Rectal smooth muscle tissue (tissue), 1 donor: ENCODE data around the gene USP9X.
"Not testable (repeated sequence)": the region's sequence is repeated elsewhere in the genome, so short reads cannot be mapped to it uniquely, and the experiment has no call there.

Source experiments
- H3K27ac ChIP-seq: one replicate; pipeline ENCODE4 v1.7.0; 2013; ENCODE audit warnings: low read depth, low read length, inconsistent platforms
- H3K27me3 ChIP-seq: one replicate; pipeline ENCODE4 v1.7.0; 2013; ENCODE audit warnings: low read length; ENCODE audit not compliant: control insufficient read depth, insufficient read depth
- H3K36me3 ChIP-seq: one replicate; pipeline ENCODE4 v1.7.0; 2013; ENCODE audit warnings: low read length; ENCODE audit not compliant: control insufficient read depth, insufficient read depth
- H3K4me1 ChIP-seq: one replicate; pipeline ENCODE4 v1.7.0; 2013; ENCODE audit warnings: low read length; ENCODE audit not compliant: control insufficient read depth, insufficient read depth
- H3K4me3 ChIP-seq: one replicate; pipeline ENCODE4 v1.7.0; 2013; ENCODE audit warnings: low read length
- H3K9ac ChIP-seq: one replicate; pipeline ENCODE4 v1.7.0; 2013; ENCODE audit warnings: low read length

Gene USP9X

DNA sequence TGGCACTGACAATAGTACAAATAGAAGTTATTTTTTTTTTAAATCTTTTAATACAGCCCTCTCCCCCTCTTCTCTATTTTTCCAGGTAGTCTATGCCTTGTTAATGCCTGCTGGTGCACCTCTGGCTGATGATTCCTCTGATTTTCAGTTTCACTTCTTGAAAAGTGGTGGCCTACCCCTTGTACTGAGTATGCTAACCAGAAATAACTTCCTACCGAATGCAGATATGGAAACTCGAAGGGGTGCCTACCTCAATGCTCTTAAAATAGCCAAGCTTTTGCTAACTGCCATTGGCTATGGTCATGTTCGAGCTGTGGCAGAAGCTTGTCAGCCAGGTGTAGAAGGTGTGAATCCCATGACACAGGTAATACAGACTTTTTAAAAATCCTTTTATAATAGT is 99.1 kb downstream of the USP9X start:
- Histone ChIP-seq H3K4me3 (no peak overlapping the region), H3K27me3 (no peaks in the 10 kb centered on the region), H3K27ac (no peak overlapping the region), H3K4me1 (no peaks in the 10 kb centered on the region), H3K9ac (no peak overlapping the region), H3K36me3 (no peaks in the 10 kb centered on the region)

DNA sequence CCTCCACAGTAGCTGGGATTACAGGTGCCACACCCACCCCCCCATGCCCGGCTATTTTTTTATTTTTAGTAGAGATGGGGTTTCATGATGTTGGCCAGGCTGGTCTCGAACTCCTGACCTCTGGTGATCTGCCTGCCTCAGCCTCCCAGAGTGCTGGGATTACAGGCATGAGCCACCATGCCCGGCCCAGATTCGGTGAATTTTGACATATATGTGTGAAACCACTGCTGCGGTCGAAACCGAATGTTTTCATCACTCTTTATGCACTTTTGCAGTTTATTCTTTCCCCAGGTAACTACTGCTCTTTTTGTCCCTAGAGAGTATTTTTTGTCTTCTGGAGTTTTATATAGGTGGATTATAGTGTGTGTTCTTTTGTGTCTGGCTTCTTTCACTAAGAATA is 101.7 kb downstream of the USP9X start:
- not testable (repeated sequence) for H3K4me1 ChIP-seq, H3K36me3 ChIP-seq, H3K27me3 ChIP-seq, H3K27ac ChIP-seq, H3K9ac ChIP-seq, H3K4me3 ChIP-seq

DNA sequence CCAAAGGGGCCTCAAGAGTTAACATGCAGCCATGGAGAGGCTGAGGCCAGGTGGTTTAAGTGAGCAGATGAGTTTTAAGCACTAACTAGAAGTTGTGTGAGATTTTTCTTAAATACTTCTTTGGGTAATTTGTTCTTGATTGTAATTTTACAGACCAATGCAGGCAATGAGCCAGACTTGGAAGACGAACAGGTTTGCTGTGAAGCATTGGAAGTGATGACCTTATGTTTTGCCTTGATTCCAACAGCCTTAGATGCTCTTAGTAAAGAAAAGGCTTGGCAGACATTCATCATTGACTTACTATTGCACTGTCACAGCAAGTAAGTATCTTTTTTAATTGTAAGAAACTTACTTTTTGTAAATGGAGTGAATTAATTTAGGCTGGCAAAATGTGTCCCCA is 103.9 kb downstream of the USP9X start:
- no peaks in the 10 kb centered on the region for H3K4me1 ChIP-seq
- no peak overlapping the region for H3K4me3 ChIP-seq
- no peaks in the 10 kb centered on the region for H3K27me3 ChIP-seq
- H3K27ac ChIP-seq: no peak overlapping the region
- no peak overlapping the region for H3K9ac ChIP-seq
- H3K36me3 ChIP-seq: no peaks in the 10 kb centered on the region

DNA sequence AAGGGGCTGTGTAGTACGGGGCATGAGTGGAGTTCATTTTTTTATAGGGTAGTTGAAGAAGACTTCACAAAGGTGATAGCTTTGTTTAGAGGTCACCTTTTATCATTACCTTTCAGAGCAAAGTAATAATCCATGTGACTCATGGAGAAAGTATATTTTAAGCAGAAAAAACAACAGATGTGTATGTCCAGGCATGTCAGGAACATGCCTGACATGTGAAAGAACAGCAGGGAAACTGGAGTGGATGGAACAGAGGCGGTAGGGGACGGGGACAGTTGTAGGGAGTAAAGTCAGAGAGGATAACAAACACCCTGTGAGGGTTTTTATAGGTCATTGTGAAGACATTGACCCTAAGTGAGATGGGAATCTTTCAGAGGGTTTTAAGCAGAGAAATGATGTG is 107.6 kb downstream of the USP9X start:
- no peak overlapping the region for H3K27ac ChIP-seq
- no peaks in the 10 kb centered on the region for H3K27me3 ChIP-seq
- H3K9ac ChIP-seq: no peak overlapping the region
- H3K4me3 ChIP-seq: no peak overlapping the region
- no peaks in the 10 kb centered on the region for H3K4me1 ChIP-seq
- H3K36me3 ChIP-seq: no peaks in the 10 kb centered on the region

DNA sequence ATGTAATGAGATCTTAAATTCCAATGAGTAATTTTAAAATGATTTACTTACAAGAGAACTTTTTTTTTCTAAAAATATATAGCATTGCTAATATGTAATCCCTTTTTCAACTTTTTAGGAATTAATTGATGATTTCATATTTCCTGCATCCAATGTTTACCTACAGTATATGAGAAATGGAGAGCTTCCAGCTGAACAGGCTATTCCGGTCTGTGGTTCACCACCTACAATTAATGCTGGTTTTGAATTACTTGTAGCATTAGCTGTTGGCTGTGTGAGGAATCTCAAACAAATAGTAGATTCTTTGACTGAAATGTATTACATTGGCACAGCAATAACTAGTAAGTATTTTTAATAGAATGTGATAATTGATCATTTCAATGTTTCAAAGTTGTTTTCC is 113.2 kb downstream of the USP9X start:
- no peak overlapping the region for H3K9ac ChIP-seq
- no peak overlapping the region for H3K4me3 ChIP-seq
- H3K36me3 ChIP-seq: peaks cover 7% of the 10 kb centered on the region
- H3K27ac ChIP-seq: no peak overlapping the region
- no peaks in the 10 kb centered on the region for H3K27me3 ChIP-seq
- no peaks in the 10 kb centered on the region for H3K4me1 ChIP-seq

DNA sequence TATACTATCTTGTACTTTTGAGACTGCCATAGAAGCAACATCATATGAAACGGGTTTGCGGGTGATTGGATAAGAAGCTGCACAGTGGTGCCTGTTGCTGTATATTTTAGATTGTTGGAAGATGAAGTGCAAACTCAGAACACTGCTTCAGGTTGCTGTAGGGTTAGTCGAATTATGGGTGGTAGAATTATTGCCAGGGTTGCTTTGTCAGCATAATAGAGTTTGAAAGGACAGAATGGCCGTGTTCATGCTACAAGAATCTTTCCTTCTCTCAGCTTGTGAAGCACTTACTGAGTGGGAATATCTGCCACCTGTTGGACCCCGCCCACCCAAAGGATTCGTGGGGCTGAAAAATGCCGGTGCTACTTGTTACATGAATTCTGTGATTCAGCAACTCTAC is 115.5 kb downstream of the USP9X start:
- Histone ChIP-seq H3K4me3 (no peak overlapping the region), H3K27me3 (no peaks in the 10 kb centered on the region), H3K9ac (no peak overlapping the region), H3K27ac (no peak overlapping the region), H3K4me1 (no peaks in the 10 kb centered on the region), H3K36me3 (peaks cover 9% of the 10 kb centered on the region)

DNA sequence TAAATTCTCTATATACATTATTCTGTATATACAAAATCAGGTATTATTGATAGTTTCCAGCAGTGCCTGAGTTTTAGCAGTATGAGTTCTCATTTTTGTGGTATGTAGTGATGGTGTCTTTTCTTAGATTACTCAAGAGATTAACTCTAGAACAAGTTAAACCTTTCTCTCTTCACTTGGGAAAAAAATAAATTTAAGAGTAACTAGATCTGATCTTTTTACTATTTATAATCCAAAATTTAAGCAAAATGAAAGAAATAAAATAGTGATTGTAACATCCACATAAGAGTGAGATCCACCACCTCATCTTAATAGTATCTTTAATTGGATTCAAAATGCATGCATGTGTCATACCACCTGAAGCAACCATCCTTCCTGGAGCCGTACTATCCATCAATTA is 124.6 kb downstream of the USP9X start:
- Histone ChIP-seq H3K36me3 (peaks cover 21% of the 10 kb centered on the region), H3K27ac (no peak overlapping the region), H3K27me3 (no peaks in the 10 kb centered on the region), H3K4me1 (no peaks in the 10 kb centered on the region), H3K4me3 (no peak overlapping the region), H3K9ac (no peak overlapping the region)

DNA sequence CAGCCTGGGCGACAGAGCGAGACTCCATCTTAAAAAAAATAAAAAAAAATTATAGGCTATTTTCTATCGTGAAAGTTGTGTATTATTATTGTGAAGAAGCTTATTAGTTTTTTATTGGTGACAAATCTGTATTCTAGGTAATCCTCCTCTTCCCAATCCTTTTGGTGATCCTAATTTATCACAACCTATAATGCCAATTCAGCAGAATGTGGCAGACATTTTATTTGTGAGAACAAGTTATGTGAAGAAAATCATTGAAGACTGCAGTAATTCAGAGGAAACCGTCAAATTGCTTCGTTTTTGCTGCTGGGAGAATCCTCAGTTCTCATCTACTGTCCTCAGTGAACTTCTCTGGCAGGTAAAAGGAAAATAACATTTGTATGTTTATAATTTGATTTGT is 139.4 kb downstream of the USP9X start:
- H3K27ac ChIP-seq: no peak overlapping the region
- no peak overlapping the region for H3K9ac ChIP-seq
- H3K27me3 ChIP-seq: no peaks in the 10 kb centered on the region
- no peak overlapping the region for H3K4me3 ChIP-seq
- peaks cover 8% of the 10 kb centered on the region for H3K36me3 ChIP-seq
- no peaks in the 10 kb centered on the region for H3K4me1 ChIP-seq

DNA sequence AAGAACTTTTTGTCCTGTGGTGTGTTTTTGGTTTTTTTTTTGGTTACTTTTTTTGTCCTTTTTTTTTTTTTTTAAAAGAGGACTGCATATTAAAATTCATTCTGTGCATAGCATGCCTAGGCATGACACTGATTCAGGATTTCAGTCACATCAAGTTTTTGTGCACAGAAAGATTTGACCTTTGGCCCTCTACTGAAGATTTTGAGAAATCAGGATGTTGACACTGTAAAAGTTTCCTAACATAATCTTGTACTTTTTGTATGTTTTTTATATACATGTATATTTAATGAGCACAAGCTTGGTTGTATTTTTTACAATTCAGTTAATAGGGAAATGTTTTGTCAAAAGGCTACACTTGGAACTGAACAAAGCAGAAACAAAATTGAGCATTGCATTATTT is 148.7 kb downstream of the USP9X start:
- Histone ChIP-seq H3K36me3 (peaks cover 7% of the 10 kb centered on the region), H3K4me3 (no peak overlapping the region), H3K4me1 (no peaks in the 10 kb centered on the region)

DNA sequence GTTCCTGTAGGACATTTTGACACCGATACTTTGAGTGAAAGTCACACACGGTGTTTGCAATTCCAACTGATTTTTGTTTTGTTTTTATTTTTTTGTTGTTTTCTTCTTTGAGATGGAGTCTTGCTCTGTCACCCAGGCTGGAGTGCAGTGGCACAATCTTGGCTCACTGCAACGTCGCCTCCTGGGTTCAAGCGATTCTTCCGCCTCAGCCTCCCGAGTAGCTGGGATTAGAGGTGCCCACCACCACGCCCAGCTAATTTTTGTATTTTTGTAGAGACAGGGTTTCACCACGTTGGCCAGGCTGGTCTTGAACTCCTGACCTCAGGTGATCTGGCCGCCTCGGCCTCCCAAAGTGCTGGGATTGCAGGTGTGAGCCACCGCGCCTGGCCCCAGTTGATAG is 149.2 kb downstream of the USP9X start:
- H3K4me3 ChIP-seq, H3K27ac ChIP-seq, H3K27me3 ChIP-seq, H3K36me3 ChIP-seq, H3K4me1 ChIP-seq, H3K9ac ChIP-seq: not testable (repeated sequence)

More for the DNA sequence above, 148.7 kb downstream of the USP9X start:
- H3K27ac ChIP-seq: no peak overlapping the region
- no peaks in the 10 kb centered on the region for H3K27me3 ChIP-seq
- no peak overlapping the region for H3K9ac ChIP-seq

DNA sequence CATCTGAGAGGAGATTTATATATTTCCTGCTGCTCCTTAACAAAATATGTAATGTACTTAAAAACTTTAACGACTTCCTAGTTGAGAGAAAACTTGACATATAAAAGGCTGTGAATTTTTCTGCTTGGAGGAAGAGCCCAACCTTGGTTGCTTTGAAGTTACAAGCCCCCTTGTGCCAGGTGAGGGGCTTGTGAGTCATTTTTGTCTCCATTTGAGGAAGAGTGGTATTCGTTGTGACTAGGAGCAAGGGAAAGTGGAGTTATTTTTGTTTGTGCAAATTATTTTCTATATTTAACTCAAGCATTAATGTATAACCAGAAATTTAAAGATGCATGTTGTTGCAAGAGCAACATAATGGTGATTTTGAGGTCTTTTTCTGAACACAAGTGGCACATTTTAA is 149.7 kb downstream of the USP9X start:
- H3K27me3 ChIP-seq: no peaks in the 10 kb centered on the region
- H3K4me1 ChIP-seq: no peaks in the 10 kb centered on the region
- no peak overlapping the region for H3K27ac ChIP-seq
- peaks cover 5% of the 10 kb centered on the region for H3K36me3 ChIP-seq
- no peak overlapping the region for H3K9ac ChIP-seq
- no peak overlapping the region for H3K4me3 ChIP-seq

DNA sequence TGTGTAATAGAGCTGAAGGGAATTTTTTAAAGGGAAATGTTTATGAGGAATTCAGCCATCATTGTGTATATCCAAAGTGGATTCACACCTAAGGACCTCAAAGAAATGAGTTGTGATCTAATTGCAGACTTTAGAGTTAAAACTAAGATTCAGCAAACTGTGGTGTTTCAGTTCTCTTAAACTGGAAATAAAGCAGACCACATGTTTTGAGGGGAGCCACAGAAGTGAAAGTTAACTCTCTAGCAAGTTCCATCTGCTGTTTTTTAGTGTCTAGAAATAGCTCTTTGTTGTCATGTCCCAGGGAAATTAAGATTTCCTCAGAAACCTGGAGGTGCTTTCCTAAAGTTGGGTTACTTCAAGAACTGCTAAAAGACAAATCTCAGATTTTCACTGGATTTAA is 151.4 kb downstream of the USP9X start:
- Histone ChIP-seq H3K9ac (no peak overlapping the region), H3K4me3 (no peak overlapping the region), H3K27me3 (no peaks in the 10 kb centered on the region), H3K36me3 (peaks cover 5% of the 10 kb centered on the region), H3K27ac (no peak overlapping the region), H3K4me1 (no peaks in the 10 kb centered on the region)

DNA sequence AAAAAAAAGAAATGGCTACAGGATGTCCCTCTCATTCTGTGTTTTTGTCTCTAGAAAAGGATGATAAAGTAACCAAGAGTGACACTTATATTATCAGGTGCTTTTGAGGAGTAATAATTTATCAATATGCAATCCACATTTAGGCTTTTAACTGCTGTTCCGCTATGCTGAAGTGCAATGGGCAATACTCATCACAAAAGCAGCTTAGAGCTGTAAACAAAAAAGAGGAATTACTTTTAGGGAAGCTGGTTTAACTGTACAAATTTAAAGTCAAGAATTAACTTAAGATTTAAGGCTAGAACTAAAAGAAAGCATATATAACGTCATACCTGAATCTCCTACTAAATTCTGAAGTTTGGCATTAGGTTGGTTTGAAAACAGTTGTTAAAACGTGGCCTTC is 155.3 kb downstream of the USP9X start:
- H3K27me3 ChIP-seq: no peaks in the 10 kb centered on the region
- no peak overlapping the region for H3K27ac ChIP-seq
- no peak overlapping the region for H3K9ac ChIP-seq
- no peak overlapping the region for H3K4me3 ChIP-seq
- no peaks in the 10 kb centered on the region for H3K36me3 ChIP-seq
- no peaks in the 10 kb centered on the region for H3K4me1 ChIP-seq

DNA sequence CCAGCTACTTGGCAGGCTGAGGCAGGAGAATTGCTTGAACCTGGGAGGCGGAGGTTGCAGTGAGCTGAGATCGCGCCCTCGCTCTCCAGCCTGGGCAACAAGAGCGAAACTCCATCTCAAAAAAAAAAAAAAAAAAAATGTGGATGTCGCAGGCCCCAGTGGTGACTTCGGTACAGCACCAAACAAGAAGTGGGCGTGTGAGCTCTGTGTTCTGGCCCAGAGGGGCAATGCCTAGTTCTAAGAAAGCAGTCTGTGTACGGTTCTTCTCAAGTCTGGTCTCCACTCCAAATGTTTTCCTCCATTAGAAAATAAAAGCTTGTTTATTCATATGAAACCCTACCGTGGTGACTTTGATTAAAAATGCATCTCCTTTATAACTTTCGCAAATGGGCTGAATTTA is 156.7 kb downstream of the USP9X start:
- Histone ChIP-seq H3K27me3 (no peaks in the 10 kb centered on the region), H3K36me3 (no peaks in the 10 kb centered on the region), H3K9ac (no peak overlapping the region), H3K4me1 (no peaks in the 10 kb centered on the region), H3K4me3 (no peak overlapping the region), H3K27ac (no peak overlapping the region)
